Mucosa of rectum (tissue), 2 donors: ENCODE measurements around the gene HMOX1.

Experiments used
- H3K27ac ChIP-seq, 2 donors: one replicate each; pipeline ENCODE4 v1.7.0; 2013; ENCODE audit warnings: inconsistent platforms in 2 of 2, low read depth in 2 of 2, low read length in 2 of 2
- H3K27me3 ChIP-seq, 2 donors: one replicate each; pipeline ENCODE4 v1.7.0; 2013; ENCODE audit warnings: low read length in 2 of 2; ENCODE audit not compliant: control insufficient read depth in 2 of 2, insufficient read depth in 2 of 2
- H3K36me3 ChIP-seq, 2 donors: one replicate each; pipeline ENCODE4 v1.7.0; 2013; ENCODE audit warnings: low read length in 2 of 2; ENCODE audit not compliant: control insufficient read depth in 2 of 2, insufficient read depth in 2 of 2
- H3K4me1 ChIP-seq, 2 donors: one replicate each; pipeline ENCODE4 v1.7.0; 2013; ENCODE audit warnings: low read length in 2 of 2, mild to moderate bottlenecking in 1 of 2; ENCODE audit not compliant: control insufficient read depth in 2 of 2, insufficient read depth in 2 of 2
- H3K4me3 ChIP-seq, 2 donors: one replicate each; pipeline ENCODE4 v1.7.0; 2013; ENCODE audit warnings: low read length in 2 of 2
- H3K9ac ChIP-seq, 2 donors: one replicate each; pipeline ENCODE4 v1.7.0; 2013; ENCODE audit warnings: low read length in 2 of 2, low read depth in 1 of 2, mild to moderate bottlenecking in 1 of 2
- H3K9me3 ChIP-seq, 2 donors: one replicate each; pipeline ENCODE4 v1.7.0; 2013; ENCODE audit warnings: low read length in 2 of 2; ENCODE audit not compliant: control insufficient read depth in 2 of 2
- donor health status: healthy.
- donor health status: Normal muscosa, but diverticular disease.

Gene HMOX1

GRCh38 chr22:35441489-35442100 is 60.7 kb downstream of the HMOX1 start:
- Histone ChIP-seq H3K9ac (no peak overlapping the region), H3K9me3 (no peaks in the 10 kb centered on the region), H3K36me3 (no peaks in the 10 kb centered on the region), H3K4me3 (no peak overlapping the region), H3K27me3 (no peaks in the 10 kb centered on the region), H3K27ac (no peak overlapping the region), H3K4me1 (peaks cover 0 to under 1% of the 10 kb centered on the region in 2 donors)

DNA sequence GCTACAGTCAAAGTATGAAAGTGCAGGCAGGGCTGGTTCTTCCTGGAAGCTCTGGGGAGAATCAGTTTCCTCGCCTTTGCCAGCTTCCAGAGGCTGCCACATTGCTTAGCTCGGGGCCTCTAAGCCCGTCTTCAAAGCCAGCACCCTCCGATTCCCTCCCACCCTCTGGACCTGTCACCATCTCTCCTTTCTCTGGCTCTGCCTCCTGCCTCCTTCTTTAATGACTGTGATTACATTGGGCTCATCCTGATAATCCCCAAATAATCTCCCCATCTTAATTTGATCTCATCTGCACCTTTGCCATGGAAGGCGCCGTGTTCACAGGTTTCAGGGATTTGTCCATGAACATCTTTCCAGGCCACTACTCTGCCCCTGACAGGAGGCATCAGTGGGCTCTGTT is 61.6 kb downstream of the HMOX1 start:
- Histone ChIP-seq H3K9me3 (no peaks in the 10 kb centered on the region), H3K4me3 (no peak overlapping the region), H3K27ac (no peak overlapping the region), H3K27me3 (no peaks in the 10 kb centered on the region), H3K4me1 (peaks cover 4 to 9% of the 10 kb centered on the region in 2 donors), H3K36me3 (no peaks in the 10 kb centered on the region), H3K9ac (no peak overlapping the region)

DNA sequence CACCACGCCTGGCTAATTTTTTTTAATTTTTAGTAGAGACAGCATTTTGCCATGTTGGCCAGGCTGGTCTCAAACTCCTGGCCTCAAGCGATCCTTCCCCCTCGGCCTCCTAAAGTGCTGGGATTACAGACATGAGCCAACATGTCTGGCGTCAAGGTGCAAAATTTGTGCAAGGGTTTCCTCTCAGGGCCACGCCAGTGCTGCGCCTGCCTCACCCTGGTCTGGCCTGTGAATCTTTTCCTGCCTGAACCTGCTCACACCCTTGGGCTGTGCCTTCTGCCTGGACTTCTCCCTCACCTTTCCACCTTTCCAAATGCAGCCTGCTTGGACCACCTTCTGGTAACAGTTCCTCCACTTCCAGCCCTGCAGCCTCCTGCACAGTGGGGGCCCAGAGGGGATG is 62.4 kb downstream of the HMOX1 start:
- Histone ChIP-seq H3K4me1 (peaks cover 11 to 17% of the 10 kb centered on the region in 2 donors), H3K9ac (no peak overlapping the region), H3K27ac (no peak overlapping the region), H3K4me3 (no peak overlapping the region), H3K27me3 (no peaks in the 10 kb centered on the region), H3K9me3 (no peaks in the 10 kb centered on the region), H3K36me3 (no peaks in the 10 kb centered on the region)
